K562 (cell line): ENCODE results near the gene ANKRD7. TPM values are rescaled to one million over a fixed set of nuclear protein-coding genes. Genes with fewer than 3 reads are reported as not detected.

Experiments used
- ATAC-seq: fragments of 200-7000 bp; cut with Tn5 transposase; 3 replicates; pipeline ENCODE4 v1.9.1; 2020; ENCODE audit warnings: moderate library complexity
- BruUV-seq: library from RNA; stranded (reverse); fragments of 400-500 nt; replicated peaks from 2 replicates; lab custom pipeline; 2021; lab: Mats Ljungman, UMichigan
- CTCF ChIA-PET: fragments of 300-600 bp; formaldehyde crosslinking; extraction: SDS; loops from one replicate; lab custom pipeline; 2021; ENCODE audit warnings: low intra/inter-chr PET ratio; lab: Yijun Ruan, JAX
- POLR2A ChIA-PET: fragments of 300-600, 350-650 bp; sonication (Branson Sonifier 250); formaldehyde crosslinking; extraction: SDS; loops from one replicate; lab custom pipeline; 2021; ENCODE audit warnings: antibody characterized with exemption, inconsistent platforms; lab: Yijun Ruan, JAX
- DNase-seq, 4 experiments: peaks; one replicate each; pipeline versions ENCODE4 v3.0.0 to v3.0.0-alpha.2; 2011 to 2018; ENCODE audit warnings: low spot score in 3 of 4, mixed read lengths in 3 of 4; ENCODE audit errors: extremely low read depth in 1 of 4
- FAIRE-seq: peaks from 2 replicates; lab custom pipeline; 2011; peaks lifted over from hg19 to GRCh38; lab: Jason Lieb, UNC
- H2AFZ ChIP-seq: 2 replicates; pipeline ENCODE4 v1.6.0; 2011; ENCODE audit warnings: low read depth, low read length, control low read depth, inconsistent platforms
- H3K27ac ChIP-seq: fragments of 200-600 bp; 3 replicates; pipeline ENCODE4 v1.8.0; 2011; ENCODE audit warnings: low read depth, mild to moderate bottlenecking, control low read depth, inconsistent platforms, low read length, moderate library complexity, mixed read lengths; ENCODE audit errors: extremely low read depth
- H3K27me3 ChIP-seq, 2 experiments: fragments of 300-600 bp in 1 of 2; 2 replicates in 1 of 2; 3 replicates in 1 of 2; pipeline versions ENCODE4 v1.6.0 to v1.8.0; 2011; ENCODE audit warnings: inconsistent platforms in 2 of 2, low read length in 2 of 2, mild to moderate bottlenecking in 1 of 2, mixed read lengths in 1 of 2, moderate library complexity in 1 of 2; ENCODE audit not compliant: control insufficient read depth in 2 of 2, insufficient read depth in 2 of 2
- H3K36me3 ChIP-seq: fragments of 300-600 bp; 3 replicates; pipeline ENCODE4 v1.8.0; 2011; ENCODE audit warnings: mild to moderate bottlenecking, low read length, inconsistent platforms; ENCODE audit not compliant: control insufficient read depth, insufficient read depth
- H3K4me1 ChIP-seq, 2 experiments: fragments of 200-600 bp in 1 of 2; replicated peaks in 1 of 2; 2 replicates in 1 of 2; 3 replicates in 1 of 2; pipeline versions ENCODE4 v1.5.1 to v1.8.0; 2011; ENCODE audit warnings: inconsistent platforms in 2 of 2, low read length in 2 of 2, mild to moderate bottlenecking in 1 of 2, mixed read lengths in 1 of 2, moderate library complexity in 1 of 2; ENCODE audit not compliant: control insufficient read depth in 2 of 2, insufficient read depth in 2 of 2
- H3K4me2 ChIP-seq: 2 replicates; pipeline ENCODE4 v1.6.1; 2011; ENCODE audit warnings: low read length, control low read depth, inconsistent platforms, mixed read lengths; ENCODE audit not compliant: insufficient read depth
- H3K4me3 ChIP-seq: fragments of 200-600 bp; sonication (generic), shearing (Covaris generic); 2 replicates; pipeline ENCODE4 v1.5.1; 2016; ENCODE audit warnings: control low read depth, inconsistent platforms
- H3K79me2 ChIP-seq: fragments of 200-600 bp; 3 replicates; pipeline ENCODE4 v1.8.0; 2011; ENCODE audit warnings: low read length, inconsistent platforms; ENCODE audit not compliant: control insufficient read depth, insufficient read depth
- H3K9ac ChIP-seq, 2 experiments: 2 replicates each; pipeline versions ENCODE4 v1.6.0 to v1.6.1; 2011; ENCODE audit warnings: low read depth in 2 of 2, low read length in 2 of 2, control low read depth in 1 of 2, inconsistent platforms in 1 of 2, mild to moderate bottlenecking in 1 of 2, mixed read lengths in 1 of 2; ENCODE audit not compliant: insufficient read depth in 1 of 2
- H3K9me1 ChIP-seq: one replicate; pipeline ENCODE4 v1.6.0; 2011; ENCODE audit warnings: inconsistent platforms, mild to moderate bottlenecking, low read length, moderate library complexity; ENCODE audit not compliant: control insufficient read depth, insufficient read depth
- H3K9me3 ChIP-seq: replicated peaks from 2 replicates; pipeline ENCODE4 v1.5.1; 2011; ENCODE audit warnings: low read depth, low read length, inconsistent platforms; ENCODE audit not compliant: control insufficient read depth, insufficient read depth
- H4K20me1 ChIP-seq: replicated peaks from 2 replicates; pipeline ENCODE4 v1.6.1; 2011; ENCODE audit warnings: low read length, inconsistent platforms, mixed read lengths; ENCODE audit not compliant: control insufficient read depth, insufficient read depth
- CCAR2 ChIP-seq: fragments of 200-400 bp; formaldehyde crosslinking; IDR thresholded peaks from 2 replicates; pipeline ENCODE4 v1.6.1; 2017; ENCODE audit warnings: mild to moderate bottlenecking, low read depth, low read length
- DMBX1 ChIP-seq: fragments of 250-450 bp; sonication (Bioruptor Pico); IDR thresholded peaks from 2 replicates; pipeline ENCODE4 v1.8.0; 2022; ENCODE audit warnings: inconsistent platforms, mild to moderate bottlenecking, moderate library complexity, borderline replicate concordance
- ELK3 ChIP-seq: fragments of 450-650 bp; formaldehyde crosslinking; IDR thresholded peaks from 2 replicates; pipeline ENCODE4 v1.4.0; 2020; ENCODE audit warnings: mild to moderate bottlenecking
- MAFK ChIP-seq: IDR thresholded peaks from 2 replicates; pipeline ENCODE4 v1.6.1; 2011; ENCODE audit warnings: low read length, improper control_type of control experiment
- PCBP2 ChIP-seq: fragments of 200-400 bp; formaldehyde crosslinking; IDR thresholded peaks from 2 replicates; pipeline ENCODE4 v1.6.1; 2018; ENCODE audit warnings: low read length, low read depth, mild to moderate bottlenecking, moderate library complexity; ENCODE audit not compliant: poor library complexity, severe bottlenecking
- POLR2A ChIP-seq: fragments of 450-650 bp; conservative IDR thresholded peaks from 2 replicates; pipeline ENCODE4 v1.6.1; 2016
- ZNF318 ChIP-seq, 2 experiments: fragments of 450-650 bp; IDR thresholded peaks; 2 replicates each; pipeline ENCODE4 v1.6.1; 2016; ENCODE audit warnings: mild to moderate bottlenecking in 2 of 2, borderline replicate concordance in 1 of 2, low read depth in 1 of 2, moderate library complexity in 1 of 2
- WGBS: fragments of 100-300 bp; shearing (Covaris generic); methylation state at CpG from one replicate; pipeline ENCODE4 v1.1.6; 2016; ENCODE audit warnings: low coverage, mixed read lengths; ENCODE audit not compliant: insufficient coverage; ENCODE audit errors: missing lambda C conversion rate; 5-methylcytosine and 5-hydroxymethylcytosine counted together
- in situ Hi-C: fragments of 300-500 bp; cut with MboI; formaldehyde crosslinking; loops from 4 replicates; pipeline ENCODE4 v1.15.0; 2018; ENCODE audit warnings: inconsistent platforms, mixed read lengths
- intact Hi-C: fragments of 100-400 bp; cut with micrococcal nuclease; formaldehyde crosslinking; loops from 2 replicates; pipeline ENCODE4 v1.14.2; 2022
- polyA plus RNA-seq, 8 experiments: library from polyadenylated mRNA; depleted of rRNA in 4 of 8; stranded (reverse) in 5 of 8; unstranded in 3 of 8; fragments of >200 nt; fragmentation: Nextera tagmentation in 2 of 8; fragmentation: Illumina TruSeq in 1 of 8; extraction: Ambion mirVana in 2 of 8; extraction: Trizol in 1 of 8; gene quantifications; 2 replicates each; pipeline versions ENCODE4 v1.2.1 to v1.2.3, GENCODE V29; 2011 to 2014; ENCODE audit warnings: inconsistent platforms in 1 of 8, missing spikeins in 1 of 8
- total RNA-seq, 7 experiments: library from RNA; depleted of rRNA in 6 of 7; stranded (reverse); fragments of >200 nt in 6 of 7; fragmentation: Illumina TruSeq in 2 of 7; extraction: Trizol in 2 of 7; gene quantifications; 2 replicates each; pipeline versions ENCODE4 v1.2.1 to v1.2.3, GENCODE V29; 2011 to 2021; ENCODE audit warnings: low replicate concordance in 1 of 7
- TF ChIP-seq, protein P1 (sequence below), 2 experiments: IDR thresholded peaks; 2 replicates each; pipeline ENCODE4 v1.6.1; 2011; ENCODE audit warnings: borderline replicate concordance in 1 of 2, control low read depth in 1 of 2, low read depth in 1 of 2, low read length in 1 of 2, mild to moderate bottlenecking in 1 of 2, mixed read lengths in 1 of 2, moderate library complexity in 1 of 2; ENCODE audit not compliant: insufficient read depth in 1 of 2, insufficient read length in 1 of 2, poor library complexity in 1 of 2, severe bottlenecking in 1 of 2; ENCODE audit errors: extremely low read depth in 1 of 2

Gene ANKRD7
- total and polyA plus RNA-seq, 9 of the 15 experiments (the other 6 are each of a cell fraction or from before 2014, with no cell fraction given): 0.33 TPM; not detected in 8

DNA sequence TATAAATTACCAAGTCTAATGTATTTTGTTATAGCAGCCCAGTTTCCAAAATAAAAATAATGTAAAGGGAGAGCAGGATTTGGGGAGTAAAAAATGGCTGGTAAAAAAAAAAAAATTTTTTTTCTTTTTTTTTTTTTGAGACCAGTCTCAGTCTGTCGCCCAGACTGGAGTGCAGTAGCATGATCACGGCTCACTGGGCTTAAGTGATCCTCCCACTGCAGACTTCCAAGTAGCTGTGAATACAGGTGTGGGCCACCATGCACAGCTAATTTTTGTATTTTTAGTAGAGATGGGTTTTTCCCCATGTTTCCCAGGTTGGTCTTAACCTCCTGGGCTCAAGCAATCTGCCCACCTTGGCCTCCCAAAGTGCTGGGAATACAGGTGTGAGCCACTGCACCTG, 45.3 kb upstream of the ANKRD7 start:
- H3K4me2 ChIP-seq: no peak overlapping the region
- TF ChIP-seq ELK3 (no peak), CCAR2 (no peak), MAFK (no peak), ZNF318 (IDR thresholded peaks at IDR 0.05; ENCODE audit: borderline replicate concordance in 1 of 2, low read depth in 1 of 2) (no peak), POLR2A (no peak), DMBX1 (no peak), PCBP2 (no peak)
- TF ChIP-seq, protein P1, sequence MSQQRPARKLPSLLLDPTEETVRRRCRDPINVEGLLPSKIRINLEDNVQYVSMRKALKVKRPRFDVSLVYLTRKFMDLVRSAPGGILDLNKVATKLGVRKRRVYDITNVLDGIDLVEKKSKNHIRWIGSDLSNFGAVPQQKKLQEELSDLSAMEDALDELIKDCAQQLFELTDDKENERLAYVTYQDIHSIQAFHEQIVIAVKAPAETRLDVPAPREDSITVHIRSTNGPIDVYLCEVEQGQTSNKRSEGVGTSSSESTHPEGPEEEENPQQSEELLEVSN (IDR thresholded peaks at IDR 0.05; ENCODE audit: borderline replicate concordance in 1 of 2, extremely low read depth in 1 of 2, insufficient read depth in 1 of 2, insufficient read length in 1 of 2, low read depth in 1 of 2, low read length in 1 of 2, poor library complexity in 1 of 2, severe bottlenecking in 1 of 2): no peak
- TF ChIP-seq, all 486 proteins: peak for 0
- Histone ChIP-seq H3K27ac (no peak overlapping the region), H3K9me1 (no peaks in the 10 kb centered on the region), H3K9ac (no peak overlapping the region), H2AFZ (no peak overlapping the region), H3K9me3 (no peaks in the 10 kb centered on the region), H3K36me3 (no peaks in the 10 kb centered on the region), H3K4me1 (no peaks in the 10 kb centered on the region; a peak in 2 of 5 replicates), H3K27me3 (no peaks in the 10 kb centered on the region; a peak in 1 of 5 replicates), H3K4me3 (no peak overlapping the region), H4K20me1 (no peaks in the 10 kb centered on the region), H3K79me2 (peaks cover 15% of the 10 kb centered on the region)
- ChIA-PET CTCF (interaction anchor here (0.6 kb wide), 1 partner anchor 558 kb away, joined by 3 read pairs; no protein-coding TSS in a partner anchor), POLR2A (no interaction called here)
- no peak for ATAC-seq
- no TSS peak for BruUV-seq
- no peak for FAIRE-seq
- intact Hi-C loops (no loop called here), in situ Hi-C loops (loop anchor here (25.0 kb wide), 1 partner anchor 1217 kb away; the partner anchor contains the start of gene ST7)
- DNase-seq: no peak
- WGBS: 52% methylated on average over 2 of the region's 2 CpGs
